ENCODE measurements around the gene CELF4.

DNA sequence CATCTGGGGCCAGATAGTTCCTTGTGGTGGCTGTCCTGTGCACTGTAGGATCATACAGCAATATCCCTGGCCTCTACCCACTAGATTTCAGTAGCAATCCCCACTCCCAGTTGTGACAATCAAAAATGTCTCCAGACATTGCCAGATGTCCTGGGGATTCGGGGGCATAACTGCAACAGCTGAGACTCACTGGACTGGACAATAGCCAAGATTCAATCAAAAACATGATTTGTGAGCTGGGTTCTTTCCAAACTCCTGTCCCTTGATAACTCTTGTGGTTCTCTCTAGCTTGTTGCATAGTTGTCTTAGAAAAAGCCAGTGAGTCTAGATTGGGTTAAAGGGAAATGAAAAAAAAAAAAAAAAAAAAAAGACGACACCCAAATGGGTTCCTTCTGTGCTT is 293.4 kb downstream of the CELF4 start:
- TF ChIP-seq, protein P1, sequence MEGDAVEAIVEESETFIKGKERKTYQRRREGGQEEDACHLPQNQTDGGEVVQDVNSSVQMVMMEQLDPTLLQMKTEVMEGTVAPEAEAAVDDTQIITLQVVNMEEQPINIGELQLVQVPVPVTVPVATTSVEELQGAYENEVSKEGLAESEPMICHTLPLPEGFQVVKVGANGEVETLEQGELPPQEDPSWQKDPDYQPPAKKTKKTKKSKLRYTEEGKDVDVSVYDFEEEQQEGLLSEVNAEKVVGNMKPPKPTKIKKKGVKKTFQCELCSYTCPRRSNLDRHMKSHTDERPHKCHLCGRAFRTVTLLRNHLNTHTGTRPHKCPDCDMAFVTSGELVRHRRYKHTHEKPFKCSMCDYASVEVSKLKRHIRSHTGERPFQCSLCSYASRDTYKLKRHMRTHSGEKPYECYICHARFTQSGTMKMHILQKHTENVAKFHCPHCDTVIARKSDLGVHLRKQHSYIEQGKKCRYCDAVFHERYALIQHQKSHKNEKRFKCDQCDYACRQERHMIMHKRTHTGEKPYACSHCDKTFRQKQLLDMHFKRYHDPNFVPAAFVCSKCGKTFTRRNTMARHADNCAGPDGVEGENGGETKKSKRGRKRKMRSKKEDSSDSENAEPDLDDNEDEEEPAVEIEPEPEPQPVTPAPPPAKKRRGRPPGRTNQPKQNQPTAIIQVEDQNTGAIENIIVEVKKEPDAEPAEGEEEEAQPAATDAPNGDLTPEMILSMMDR (IDR thresholded peaks at IDR 0.05; ENCODE audit: low read depth, low read length, poor library complexity, severe bottlenecking): no peak
- TF ChIP-seq EZH2phosphoT487 (IDR thresholded peaks at IDR 0.05; ENCODE audit: borderline replicate concordance, low read length): no peak
